Small intestine (tissue), 7 donors: ENCODE data around the gene IGFL3. TPM values are rescaled to one million over a fixed set of nuclear protein-coding genes. Genes with fewer than 3 reads are reported as not detected.
A peak's percentile ranks its signal among the peaks of the same experiment; 100 is the strongest.
"Not testable (repeated sequence)": the region's sequence is repeated elsewhere in the genome, so short reads cannot be mapped to it uniquely, and the experiment has no call there.

Experiments
- DNase-seq, 2 donors: peaks; one replicate each; pipeline versions ENCODE4 v3.0.0 to v3.0.0-alpha.2; 2013
- FAIRE-seq: peaks from 2 replicates; lab custom pipeline; 2012; peaks lifted over from hg19 to GRCh38; lab: Jason Lieb, UNC
- H3K27ac ChIP-seq, 3 donors: one replicate each; pipeline ENCODE4 v1.5.1; 2013; ENCODE audit warnings: low read length in 2 of 3, mild to moderate bottlenecking in 2 of 3, control low read depth in 1 of 3, inconsistent platforms in 1 of 3, low read depth in 1 of 3, moderate library complexity in 1 of 3
- H3K27me3 ChIP-seq, 3 donors: one replicate each; pipeline ENCODE4 v1.6.1; 2013; ENCODE audit warnings: low read length in 3 of 3, inconsistent platforms in 1 of 3; ENCODE audit not compliant: control insufficient read depth in 3 of 3, insufficient read depth in 3 of 3
- H3K36me3 ChIP-seq, 3 donors: one replicate each; pipeline ENCODE4 v1.6.1; 2013; ENCODE audit warnings: low read length in 3 of 3, inconsistent platforms in 1 of 3, low read depth in 1 of 3, mild to moderate bottlenecking in 1 of 3, moderate library complexity in 1 of 3; ENCODE audit not compliant: control insufficient read depth in 3 of 3, insufficient read depth in 2 of 3
- H3K4me1 ChIP-seq, 3 donors: one replicate each; pipeline ENCODE4 v1.6.1; 2013; ENCODE audit warnings: low read length in 2 of 3, inconsistent platforms in 1 of 3, low read depth in 1 of 3, mild to moderate bottlenecking in 1 of 3, moderate library complexity in 1 of 3; ENCODE audit not compliant: control insufficient read depth in 3 of 3, insufficient read depth in 2 of 3
- H3K4me3 ChIP-seq, 3 donors: one replicate each; pipeline ENCODE4 v1.5.1; 2013; ENCODE audit warnings: low read length in 3 of 3, control low read depth in 1 of 3, inconsistent platforms in 1 of 3, low read depth in 1 of 3, mild to moderate bottlenecking in 1 of 3, moderate library complexity in 1 of 3
- H3K9me3 ChIP-seq, 2 donors: one replicate each; pipeline ENCODE4 v1.6.1; 2013; ENCODE audit warnings: low read depth in 1 of 2, low read length in 1 of 2; ENCODE audit not compliant: control insufficient read depth in 2 of 2, insufficient read depth in 1 of 2
- WGBS, 3 donors: extraction: QIAGEN DNeasy Blood & Tissue Kit; methylation state at CpG; one replicate each; pipeline ENCODE4 v1.1.7; 2013; 5-methylcytosine and 5-hydroxymethylcytosine counted together
- polyA plus RNA-seq, 4 donors: library from polyadenylated mRNA; stranded (reverse) in 3 of 4; unstranded in 1 of 4; fragments of 200-250 nt in 3 of 4; fragments of 120-200 nt in 1 of 4; gene quantifications; one replicate each; pipeline versions ENCODE4 v1.2.1 to v1.2.3, GENCODE V29; 2013
- donor health status: healthy with polysubstance abuse.
- donor health status: control.
- donor health status: control.
- donor health status: Bipolar disorder and iron deficiency.
- donor health status: healthy.

Gene IGFL3
- polyA plus RNA-seq, 4 donors = not detected

DNA sequence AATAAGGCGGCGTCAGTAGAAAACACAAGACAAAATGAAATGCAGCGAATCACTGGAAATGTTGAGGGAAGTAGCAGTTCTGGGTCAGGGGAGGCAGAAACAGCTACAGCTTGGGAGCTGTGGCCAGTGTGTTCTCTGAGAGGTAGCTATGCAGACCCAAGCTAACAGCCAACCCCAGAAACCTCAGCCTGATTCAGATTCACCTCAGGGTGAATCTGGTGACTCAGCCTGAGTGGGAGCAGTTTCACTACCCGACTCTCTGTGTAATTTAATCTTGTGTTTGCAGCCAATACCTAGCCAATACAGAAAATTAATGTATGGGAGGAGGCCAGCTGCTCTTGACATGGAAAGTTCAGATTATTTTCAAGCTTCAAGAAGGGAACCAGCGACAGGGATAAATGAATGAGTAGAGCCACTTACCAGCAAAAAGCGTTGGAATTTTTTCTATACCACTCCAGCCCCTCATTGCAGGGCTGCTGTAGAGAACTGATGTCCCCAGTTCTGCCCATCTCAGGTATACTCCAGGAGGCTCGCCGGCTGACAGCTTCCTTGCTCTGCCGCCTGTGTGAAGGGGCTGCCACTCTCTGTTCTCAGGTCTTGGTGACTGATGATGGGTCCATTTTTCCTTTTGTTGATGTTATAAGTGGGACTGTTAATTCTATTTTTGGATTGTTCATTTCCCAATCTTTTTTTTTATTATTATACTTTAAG lies 8.9 kb downstream of the IGFL3 start:
- Histone ChIP-seq H3K9me3 (peaks cover 0 to 9% of the 10 kb centered on the region in 2 donors), H3K36me3 (no peaks in the 10 kb centered on the region), H3K4me3 (no peak overlapping the region), H3K27me3 (peaks cover 0 to 10% (median 0%) of the 10 kb centered on the region in 3 donors), H3K4me1 (no peaks in the 10 kb centered on the region), H3K27ac (no peak overlapping the region)
- DNase-seq (no peak), FAIRE-seq (no peak)
- 64 to 74% (median 65%) methylated on average over 9 of the region's 9 CpGs for WGBS, 3 donors

GRCh38 chr19:46113726-46114125 lies 10.8 kb downstream of the IGFL3 start:
- H3K4me3 ChIP-seq = no peak overlapping the region
- H3K4me1 ChIP-seq = no peaks in the 10 kb centered on the region
- WGBS, 3 donors = 31 to 44% (median 42%) methylated on average over 1 of the region's 1 CpG
- H3K36me3 ChIP-seq = no peaks in the 10 kb centered on the region
- H3K27ac ChIP-seq = no peak overlapping the region
- DNase-seq (no peak), FAIRE-seq (no peak)
- H3K9me3 ChIP-seq = no peaks in the 10 kb centered on the region
- H3K27me3 ChIP-seq = peaks cover 0 to 13% (median 0%) of the 10 kb centered on the region in 3 donors

GRCh38 chr19:46112527-46112926 lies 12.0 kb downstream of the IGFL3 start:
- Histone ChIP-seq H3K27me3 (peaks cover 0 to 13% (median 0%) of the 10 kb centered on the region in 3 donors), H3K9me3 (no peaks in the 10 kb centered on the region), H3K4me3 (no peak overlapping the region), H3K36me3 (no peaks in the 10 kb centered on the region), H3K4me1 (no peaks in the 10 kb centered on the region), H3K27ac (no peak overlapping the region)
- DNase-seq = no peak
- WGBS, 3 donors = 54 to 65% (median 59%) methylated on average over 2 of the region's 2 CpGs
- FAIRE-seq = no peak

DNA sequence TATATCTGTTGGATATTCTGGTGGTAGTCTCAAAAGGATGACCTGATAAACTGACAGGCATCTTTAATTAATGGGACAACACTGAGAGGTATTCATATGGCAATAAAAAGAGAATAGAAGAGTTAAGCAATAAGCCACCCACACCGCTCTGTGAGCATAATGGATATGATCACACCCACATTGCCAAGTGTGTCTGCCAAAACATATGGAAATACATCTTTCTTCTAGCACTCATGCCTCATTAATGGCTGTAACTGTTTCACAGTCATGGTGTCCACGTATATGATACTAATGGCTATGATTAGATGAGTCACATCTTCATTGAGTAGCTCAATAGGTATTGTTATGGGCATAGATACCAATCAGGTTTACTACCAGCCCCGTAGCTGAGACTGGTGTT lies 13.1 kb downstream of the IGFL3 start:
- Histone ChIP-seq H3K9me3 (no peaks in the 10 kb centered on the region), H3K27me3 (peaks cover 0 to 13% (median 0%) of the 10 kb centered on the region in 3 donors), H3K4me1 (no peaks in the 10 kb centered on the region), H3K36me3 (no peaks in the 10 kb centered on the region), H3K4me3 (no peak overlapping the region), H3K27ac (no peak overlapping the region)
- 27 to 54% (median 37%) methylated on average over 3 of the region's 3 CpGs for WGBS, 3 donors
- DNase-seq = no peak
- FAIRE-seq = no peak

GRCh38 chr19:46109876-46110275 lies 14.6 kb downstream of the IGFL3 start:
- Histone ChIP-seq H3K4me3 (no peak overlapping the region), H3K27me3 (peaks cover 0 to 6% (median 2%) of the 10 kb centered on the region in 3 donors), H3K36me3 (no peaks in the 10 kb centered on the region), H3K9me3 (peaks cover 0 to 6% of the 10 kb centered on the region in 2 donors), H3K27ac (no peak overlapping the region), H3K4me1 (no peaks in the 10 kb centered on the region)
- whole genome bisulfite sequencing, 3 donors = 55 to 61% (median 59%) methylated on average over 6 of the region's 6 CpGs
- FAIRE-seq (no peak), DNase-seq (no peak)

DNA sequence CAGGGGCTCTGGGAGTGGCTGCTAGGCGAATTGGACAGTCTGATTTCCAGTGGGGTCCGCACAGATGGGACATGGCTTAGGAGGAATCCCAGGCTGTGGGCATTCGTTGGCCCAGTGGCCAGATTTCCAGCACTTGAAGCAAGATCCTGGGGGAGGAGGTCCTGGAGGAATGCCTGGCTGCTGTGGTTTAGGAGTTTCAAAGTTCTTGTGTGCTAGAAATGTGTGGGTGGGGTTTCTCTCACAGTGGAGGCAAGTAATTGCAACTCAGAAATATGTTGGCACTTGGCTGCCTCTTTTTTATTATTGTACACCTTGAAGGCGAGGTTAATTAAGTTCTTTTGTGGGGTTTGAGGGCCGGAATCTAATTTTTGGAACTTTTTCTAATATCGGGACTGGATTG lies 17.1 kb downstream of the IGFL3 start:
- Histone ChIP-seq H3K27ac (no peak overlapping the region), H3K4me3 (no peak overlapping the region), H3K9me3 (peaks cover 0 to 19% of the 10 kb centered on the region in 2 donors), H3K4me1 (no peaks in the 10 kb centered on the region), H3K27me3 (peaks cover 0 to 4% (median 3%) of the 10 kb centered on the region in 3 donors), H3K36me3 (no peaks in the 10 kb centered on the region)
- DNase-seq = no peak
- WGBS, 3 donors = 70 to 72% (median 71%) methylated on average over 6 of the region's 6 CpGs
- FAIRE-seq = no peak

GRCh38 chr19:46102333-46102732 lies 22.2 kb downstream of the IGFL3 start:
- not testable (repeated sequence) for H3K36me3 ChIP-seq, H3K27ac ChIP-seq, H3K27me3 ChIP-seq, DNase-seq, H3K4me3 ChIP-seq, H3K4me1 ChIP-seq, FAIRE-seq
- peaks cover 0 to 23% of the 10 kb centered on the region in 2 donors for H3K9me3 ChIP-seq
- WGBS, 3 donors = 65 to 75% (median 69%) methylated on average over 7 of the region's 7 CpGs

DNA sequence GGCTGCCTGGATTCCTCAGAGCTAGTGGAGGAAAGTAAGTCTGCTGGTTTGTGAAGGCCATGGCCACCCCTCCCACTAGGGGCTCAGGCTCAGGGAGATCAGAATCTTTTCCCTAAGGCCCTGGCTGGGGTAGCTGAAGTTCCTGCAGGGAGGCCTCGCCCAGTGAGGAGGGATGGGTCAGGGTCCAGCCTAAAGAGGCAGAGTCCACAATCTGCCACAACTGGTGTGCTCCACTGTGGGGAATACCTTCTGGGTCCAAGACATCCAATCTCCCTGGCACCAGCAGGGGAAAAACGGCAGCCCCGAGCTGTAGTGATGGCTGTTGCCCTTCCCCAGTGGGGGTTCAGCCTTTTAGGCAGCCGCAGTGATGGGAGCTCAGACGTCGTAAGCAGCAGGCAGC lies 23.2 kb downstream of the IGFL3 start:
- Histone ChIP-seq H3K9me3 (peaks cover 0 to 23% of the 10 kb centered on the region in 2 donors), H3K27ac (no peak overlapping the region), H3K27me3 (peaks cover 0 to 4% (median 0%) of the 10 kb centered on the region in 3 donors), H3K36me3 (no peaks in the 10 kb centered on the region), H3K4me3 (no peak overlapping the region), H3K4me1 (no peaks in the 10 kb centered on the region)
- no peak for FAIRE-seq
- 47 to 59% (median 56%) methylated on average over 6 of the region's 6 CpGs for WGBS, 3 donors
- peak in 1 of 2 donors; percentile 5 for DNase-seq
